ENCODE results near the gene PPIH. TPM values are rescaled to one million over a fixed set of nuclear protein-coding genes. Genes with fewer than 3 reads are reported as not detected.

Gene PPIH
- total RNA-seq, 1 experiment from 2014 or later = 102 TPM

- Histone ChIP-seq H3K4me3 (peak overlapping the region; percentile 26; the same call in 1 of the 2 replicates), H3F3A (ENCODE audit: insufficient read depth, low read depth) (peaks cover 26% of the 10 kb centered on the region), H2AFZ (no peak overlapping the region), H3K4me2 (peak overlapping the region; percentile 72), H3K36me3 (ENCODE audit: low read depth) (peaks cover 67% of the 10 kb centered on the region), H3K9me2 (ENCODE audit: insufficient read depth) (no peaks in the 10 kb centered on the region), H3K4me1 (replicated peaks; ENCODE audit: insufficient read depth) (peaks cover 56% of the 10 kb centered on the region), H3K27ac (peak overlapping the region; percentile 56), H3K79me2 (ENCODE audit: low read depth) (peaks cover 100% of the 10 kb centered on the region), H4K20me1 (ENCODE audit: insufficient read depth) (peaks cover 98% of the 10 kb centered on the region), H3K9me3 (ENCODE audit: insufficient read depth, low read depth) (no peaks in the 10 kb centered on the region), H3K27me3 (ENCODE audit: insufficient read depth, low read depth) (no peaks in the 10 kb centered on the region)
- DNase-seq = peak; percentile 15 to 66
- no TSS peak for BruUV-seq (replicated peaks)
- intact Hi-C loops (cut with micrococcal nuclease; ENCODE audit: unreplicated experiment) = loop anchor here (10.0 kb wide), 1 partner anchor 548 kb away; no protein-coding TSS in a partner anchor
- ChIA-PET CTCF (interaction anchor here (0.7 kb wide), 1 partner anchor 235 kb away, joined by 3 read pairs; no protein-coding TSS in a partner anchor), POLR2A (ENCODE audit: unreplicated experiment) (interaction anchor here (0.6 to 0.7 kb wide), 6 partner anchors 10 to 1499 kb away, joined by 3 to 8 read pairs (median 4); partner anchors contain the start of gene YBX1)
- TF ChIP-seq CTCF (conservative IDR thresholded peaks at IDR 0.05) = no peak
- TF ChIP-seq EZH2 (IDR thresholded peaks at IDR 0.05; ENCODE audit: low read depth) = no peak
Measured at GRCh38 chr1:42692461-42692860, 34.2 kb downstream of the PPIH start.

GRCh38 chr1:42692911-42693310 is 34.7 kb downstream of the PPIH start:
- peaks cover 22% of the 10 kb centered on the region for H3F3A ChIP-seq (ENCODE audit: insufficient read depth, low read depth)
- no peaks in the 10 kb centered on the region for H3K27me3 ChIP-seq (ENCODE audit: insufficient read depth, low read depth)
- peaks cover 100% of the 10 kb centered on the region for H3K79me2 ChIP-seq (ENCODE audit: low read depth)
- TF ChIP-seq CTCF (conservative IDR thresholded peaks at IDR 0.05) = no peak
- TF ChIP-seq EZH2 (IDR thresholded peaks at IDR 0.05; ENCODE audit: low read depth) = no peak
- H3K4me1 ChIP-seq (replicated peaks; ENCODE audit: insufficient read depth) = peaks cover 53% of the 10 kb centered on the region
- ChIA-PET POLR2A (ENCODE audit: unreplicated experiment) (interaction anchor here (0.6 to 0.7 kb wide), 4 partner anchors 19 to 1499 kb away, joined by 3 to 8 read pairs (median 4); no protein-coding TSS in a partner anchor), CTCF (no interaction called here)
- H3K9me3 ChIP-seq (ENCODE audit: insufficient read depth, low read depth) = no peaks in the 10 kb centered on the region
- peak overlapping the region; percentile 26; the same call in 1 of the 2 replicates for H3K4me3 ChIP-seq
- intact Hi-C loops (cut with micrococcal nuclease; ENCODE audit: unreplicated experiment) = loop anchor here (10.0 kb wide), 1 partner anchor 548 kb away; no protein-coding TSS in a partner anchor
- H4K20me1 ChIP-seq (ENCODE audit: insufficient read depth) = peaks cover 96% of the 10 kb centered on the region
- H2AFZ ChIP-seq = no peak overlapping the region
- H3K36me3 ChIP-seq (ENCODE audit: low read depth) = peaks cover 67% of the 10 kb centered on the region
- DNase-seq = no peak
- no TSS peak for BruUV-seq (replicated peaks)
- peak overlapping the region; percentile 56 for H3K27ac ChIP-seq
- H3K9me2 ChIP-seq (ENCODE audit: insufficient read depth) = no peaks in the 10 kb centered on the region
- peak overlapping the region; percentile 72 for H3K4me2 ChIP-seq

- Histone ChIP-seq H3K27ac (no peak overlapping the region), H3K9me2 (ENCODE audit: insufficient read depth) (no peaks in the 10 kb centered on the region), H3K79me2 (ENCODE audit: low read depth) (peaks cover 74% of the 10 kb centered on the region), H3F3A (ENCODE audit: insufficient read depth, low read depth) (peaks cover 45% of the 10 kb centered on the region; the same call in 1 of the 2 replicates), H2AFZ (no peak overlapping the region), H3K9me3 (ENCODE audit: insufficient read depth, low read depth) (no peaks in the 10 kb centered on the region), H3K36me3 (ENCODE audit: low read depth) (peaks cover 90% of the 10 kb centered on the region), H3K4me2 (no peak overlapping the region), H3K4me1 (replicated peaks; ENCODE audit: insufficient read depth) (peaks cover 18% of the 10 kb centered on the region), H3K27me3 (ENCODE audit: insufficient read depth, low read depth) (no peaks in the 10 kb centered on the region), H3K4me3 (no peak overlapping the region), H4K20me1 (ENCODE audit: insufficient read depth) (peaks cover 57% of the 10 kb centered on the region)
- ChIA-PET CTCF (no interaction called here), POLR2A (ENCODE audit: unreplicated experiment) (no interaction called here)
- intact Hi-C loops (cut with micrococcal nuclease; ENCODE audit: unreplicated experiment) = loop anchor here (10.0 kb wide), 1 partner anchor 553 kb away; no protein-coding TSS in a partner anchor
- DNase-seq = no peak
- TF ChIP-seq CTCF (conservative IDR thresholded peaks at IDR 0.05) (no peak), EZH2 (IDR thresholded peaks at IDR 0.05; ENCODE audit: low read depth) (no peak)
- BruUV-seq (replicated peaks) = no TSS peak
Measured at GRCh38 chr1:42698081-42698813, 40.0 kb downstream of the PPIH start.
